HG03571 (cell line): Measurements from ENCODE around the gene CTSC.
"Not testable (repeated sequence)": the region's sequence is repeated elsewhere in the genome, so short reads cannot be mapped to it uniquely, and the experiment has no call there.

Experiments
- ATAC-seq: cut with Tn5 transposase; IDR thresholded peaks from one replicate; pipeline ENCODE4 v1.9.1; 2021; ENCODE audit not compliant: unreplicated experiment

CTSC gene

GRCh38 chr11:88284336-88285050 is 53.0 kb downstream of the CTSC start:
- no peak for ATAC-seq

- no peak for ATAC-seq
These were observed 54.6 kb downstream of the CTSC start for GRCh38 chr11:88282747-88283515.

GRCh38 chr11:88281317-88281712 is 56.2 kb downstream of the CTSC start:
- no peak for ATAC-seq

GRCh38 chr11:88280673-88281316 is 56.7 kb downstream of the CTSC start:
- ATAC-seq: no peak

GRCh38 chr11:88277349-88277915 is 60.1 kb downstream of the CTSC start:
- ATAC-seq: no peak

GRCh38 chr11:88275636-88276035 is 61.9 kb downstream of the CTSC start:
- no peak for ATAC-seq

GRCh38 chr11:88266919-88267318 is 70.6 kb downstream of the CTSC start:
- peak; percentile 80 for ATAC-seq

- ATAC-seq: no peak
These were observed 71.4 kb downstream of the CTSC start for GRCh38 chr11:88266157-88266556.

- ATAC-seq: no peak
These were observed 78.1 kb downstream of the CTSC start for GRCh38 chr11:88259431-88259830.

GRCh38 chr11:88252208-88252607 is 85.3 kb downstream of the CTSC start:
- no peak for ATAC-seq

- no peak for ATAC-seq
These were observed 86.8 kb downstream of the CTSC start for GRCh38 chr11:88250566-88251242.

GRCh38 chr11:88249706-88250105 is 87.8 kb downstream of the CTSC start:
- no peak for ATAC-seq

- ATAC-seq: no peak
These were observed 90.8 kb downstream of the CTSC start for GRCh38 chr11:88246696-88247095.

GRCh38 chr11:88245576-88245975 is 92.0 kb downstream of the CTSC start:
- ATAC-seq: not testable (repeated sequence)
